NCI-H226 (cell line): ENCODE data around the gene IDUA.

Source experiments
- DNase-seq: peaks from one replicate; pipeline ENCODE4 v3.0.0-alpha.2; 2015

Gene IDUA

GRCh38 chr4:956531-957230 lies 30.2 kb upstream of the IDUA start:
- no peak for DNase-seq

GRCh38 chr4:957231-957580 lies 29.6 kb upstream of the IDUA start:
- no peak for DNase-seq

- DNase-seq = no peak
These were observed 29.1 kb upstream of the IDUA start for GRCh38 chr4:957581-958313.

GRCh38 chr4:958314-958665 lies 28.6 kb upstream of the IDUA start:
- DNase-seq = no peak

- no peak for DNase-seq
These were observed 28.0 kb upstream of the IDUA start for GRCh38 chr4:958696-959337.

- DNase-seq = no peak
These were observed 27.3 kb upstream of the IDUA start for GRCh38 chr4:959338-960139.

GRCh38 chr4:960140-960635 lies 26.7 kb upstream of the IDUA start:
- no peak for DNase-seq

GRCh38 chr4:960636-961350 lies 26.1 kb upstream of the IDUA start:
- DNase-seq = no peak

- no peak for DNase-seq
These were observed 25.3 kb upstream of the IDUA start for GRCh38 chr4:961351-962230.

GRCh38 chr4:962231-963208 lies 24.3 kb upstream of the IDUA start:
- DNase-seq = no peak

GRCh38 chr4:963276-964225 lies 23.3 kb upstream of the IDUA start:
- no peak for DNase-seq

GRCh38 chr4:964346-965025 lies 22.4 kb upstream of the IDUA start:
- DNase-seq = no peak

GRCh38 chr4:965048-965765 lies 21.6 kb upstream of the IDUA start:
- no peak for DNase-seq

GRCh38 chr4:965766-966134 lies 21.1 kb upstream of the IDUA start:
- no peak for DNase-seq

GRCh38 chr4:966266-967112 lies 20.4 kb upstream of the IDUA start:
- DNase-seq = no peak
